ENCODE data around the gene DAP.
"Not testable (repeated sequence)": the region's sequence is repeated elsewhere in the genome, so short reads cannot be mapped to it uniquely, and the experiment has no call there.

Gene DAP

GRCh38 chr5:10734037-10734709 lies 26.9 kb downstream of the DAP start:
- DNase-seq (ENCODE audit: low read depth), result no peak

GRCh38 chr5:10733426-10733825 lies 27.6 kb downstream of the DAP start:
- no peak for DNase-seq (ENCODE audit: low read depth)

- DNase-seq (ENCODE audit: low read depth), result no peak
Observed at GRCh38 chr5:10731913-10732312, 29.1 kb downstream of the DAP start.

- DNase-seq (ENCODE audit: low read depth), result no peak
Observed at GRCh38 chr5:10730043-10730351, 31.0 kb downstream of the DAP start.

GRCh38 chr5:10729320-10730042 lies 31.6 kb downstream of the DAP start:
- no peak for DNase-seq (ENCODE audit: low read depth)

DNA sequence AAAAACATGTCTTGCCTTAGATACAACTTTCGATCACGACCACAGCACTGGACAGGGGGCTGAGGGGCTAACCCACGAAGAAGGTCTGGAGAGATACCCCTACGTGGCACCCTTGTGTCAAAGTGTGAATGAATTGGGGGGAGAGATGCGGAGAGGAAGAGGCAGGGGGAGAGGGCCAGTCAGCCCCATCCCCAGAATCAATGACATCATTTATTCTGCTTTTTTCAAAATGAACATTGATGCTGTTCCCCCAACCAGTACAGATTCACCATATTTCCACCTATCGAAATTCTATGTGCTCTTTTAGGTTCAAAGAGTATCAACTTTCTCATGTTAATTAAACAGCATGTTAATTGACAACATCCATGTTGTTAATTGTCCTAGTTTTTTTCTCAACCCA lies 32.4 kb downstream of the DAP start:
- DNase-seq (ENCODE audit: low read depth), result no peak

- DNase-seq (ENCODE audit: low read depth), result no peak
Observed at GRCh38 chr5:10727861-10728260, 33.2 kb downstream of the DAP start.

DNA sequence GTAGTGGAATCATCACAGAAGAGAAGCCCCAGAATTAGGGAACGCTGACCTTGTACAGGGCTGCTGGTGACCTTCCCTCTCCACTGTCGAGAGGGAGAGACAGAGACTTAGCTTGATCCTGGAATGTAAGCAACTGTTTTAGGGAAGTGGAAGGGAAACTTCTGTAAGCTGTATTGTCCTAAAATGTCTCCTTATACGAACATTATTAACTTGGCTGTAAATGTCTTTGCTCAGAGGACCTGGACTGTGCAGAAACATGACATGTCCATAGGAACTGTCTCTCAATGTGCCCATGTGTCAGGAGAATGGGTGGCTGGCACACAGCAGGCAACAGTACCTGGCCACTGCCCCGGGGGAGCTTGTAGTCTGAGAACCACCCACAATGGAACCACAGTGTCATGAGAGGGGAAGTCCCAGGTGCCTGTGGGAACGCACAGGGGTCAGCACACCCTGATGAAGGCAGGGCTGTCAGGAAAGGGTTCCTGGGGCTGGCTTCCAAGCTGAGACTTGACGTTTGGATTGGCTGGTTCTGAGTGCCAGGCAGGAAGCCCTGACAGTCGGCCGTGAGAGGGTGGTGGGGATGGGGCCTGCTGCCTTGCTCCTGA lies 34.0 kb downstream of the DAP start:
- no peak for DNase-seq (ENCODE audit: low read depth)

DNA sequence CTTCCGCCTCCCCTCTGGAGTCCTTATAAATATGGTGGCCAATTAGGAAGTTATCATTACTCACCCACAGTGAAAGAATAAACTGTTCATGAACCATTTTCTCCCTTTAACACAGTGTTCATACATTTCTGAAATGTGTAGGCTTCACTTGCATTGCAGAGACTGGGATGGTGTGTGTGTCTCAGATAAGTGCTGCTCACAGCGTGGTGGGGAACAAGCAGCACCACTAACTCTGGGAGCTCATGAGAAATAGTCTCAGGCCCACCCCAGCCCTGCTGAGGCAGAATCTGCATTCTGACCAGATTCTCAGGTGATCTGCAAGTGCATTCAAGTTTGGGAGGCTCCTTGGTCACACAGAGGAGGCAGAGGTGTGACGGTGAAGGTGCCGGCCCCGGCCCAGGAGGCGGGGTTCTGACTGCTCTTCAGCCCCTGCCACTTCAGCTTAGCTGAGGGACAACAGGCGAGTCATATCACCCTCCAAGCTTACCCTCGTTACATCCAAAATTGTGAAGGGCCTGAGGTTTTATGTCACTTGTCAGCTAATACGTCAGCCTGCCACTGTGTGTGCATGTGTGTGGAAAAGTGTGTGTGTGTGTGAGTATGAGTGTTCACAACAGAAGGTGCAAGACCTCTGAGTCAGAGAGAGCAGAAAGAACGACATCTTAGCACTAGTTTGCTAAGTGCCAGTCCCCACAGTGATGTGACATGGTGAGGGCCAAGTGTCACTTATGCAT lies 34.7 kb downstream of the DAP start:
- DNase-seq (ENCODE audit: low read depth), result no peak

DNA sequence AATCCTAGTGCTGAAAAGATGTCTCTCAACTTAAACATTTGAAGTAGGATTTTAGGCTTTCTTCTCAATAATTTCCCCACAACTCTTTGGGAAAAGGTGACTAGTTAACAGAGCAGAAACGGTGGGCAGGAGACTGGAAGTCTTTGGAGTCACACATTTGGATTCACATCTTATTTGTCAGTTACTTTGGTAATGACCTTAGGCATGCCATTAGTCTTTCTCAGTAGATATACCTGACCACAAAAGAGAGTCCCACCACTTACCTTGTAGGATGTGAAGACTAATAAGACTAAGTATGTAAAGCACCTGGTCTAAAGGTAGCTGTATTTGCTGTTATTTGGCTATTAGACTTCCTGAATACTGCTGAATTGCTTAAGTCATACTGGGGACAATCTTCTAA lies 35.4 kb downstream of the DAP start:
- no peak for DNase-seq (ENCODE audit: low read depth)

GRCh38 chr5:10724781-10725507 lies 36.1 kb downstream of the DAP start:
- DNase-seq (ENCODE audit: low read depth), result no peak

DNA sequence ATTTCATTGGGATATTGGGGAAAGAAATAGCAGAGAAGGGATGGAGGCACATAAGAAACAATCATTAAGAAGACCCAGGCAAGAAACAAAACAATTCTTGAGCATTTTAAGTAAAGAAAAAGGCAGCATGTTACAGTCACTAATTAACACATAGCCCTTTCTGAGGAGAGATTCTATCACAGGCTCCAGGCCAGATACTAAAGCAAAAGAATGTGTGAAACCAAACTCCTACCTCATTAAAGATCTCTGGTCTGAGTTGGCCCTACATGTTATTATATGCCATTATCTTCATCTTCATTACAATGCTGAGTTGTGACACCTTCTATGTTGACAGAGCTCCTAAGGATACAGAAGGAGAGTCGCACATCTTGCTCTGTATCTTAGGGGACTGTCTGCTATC lies 37.5 kb downstream of the DAP start:
- DNase-seq (ENCODE audit: low read depth), result no peak

- DNase-seq (ENCODE audit: low read depth), result not testable (repeated sequence)
Observed at GRCh38 chr5:10720766-10721165, 40.3 kb downstream of the DAP start.

DNA sequence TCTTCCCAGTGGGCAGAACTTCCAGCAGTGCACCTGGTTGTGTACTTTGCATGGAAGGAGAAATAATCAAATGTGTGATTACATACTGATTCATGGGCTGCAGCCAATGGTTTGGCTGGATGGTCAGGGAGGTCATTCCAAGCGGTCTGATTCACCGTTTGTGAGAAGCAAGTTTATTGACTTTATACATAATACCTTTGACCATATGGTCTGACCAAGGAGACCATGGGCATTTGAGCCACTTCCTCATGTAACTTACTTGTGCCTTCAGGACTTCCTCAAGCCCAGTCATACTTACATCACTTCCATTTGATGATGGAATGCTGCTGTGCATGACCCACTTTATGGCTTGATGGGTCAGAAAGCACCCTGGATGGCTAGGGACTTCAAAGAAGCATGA lies 41.1 kb downstream of the DAP start:
- no peak for DNase-seq (ENCODE audit: low read depth)

- not testable (repeated sequence) for DNase-seq (ENCODE audit: low read depth)
Observed at GRCh38 chr5:10718617-10719016, 42.4 kb downstream of the DAP start.

DNA sequence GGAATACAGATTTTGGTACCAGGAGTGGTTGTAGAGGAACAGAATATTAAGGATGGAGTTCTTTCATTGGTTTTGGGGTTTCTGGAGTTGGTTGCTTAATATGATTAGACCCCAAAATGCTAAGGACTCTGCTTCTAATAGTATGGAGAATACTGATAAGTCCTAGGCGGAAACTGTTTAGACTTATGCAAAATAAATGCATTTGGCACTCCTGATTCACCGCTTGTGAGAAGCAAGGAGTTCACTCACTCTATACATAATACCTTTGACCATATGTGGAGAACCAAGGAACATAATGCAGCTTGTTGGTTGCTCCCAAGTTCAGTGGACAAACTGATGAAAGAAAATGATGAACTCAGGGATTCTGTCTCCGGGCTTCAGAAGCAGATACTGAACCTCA lies 44.2 kb downstream of the DAP start:
- not testable (repeated sequence) for DNase-seq (ENCODE audit: low read depth)

DNA sequence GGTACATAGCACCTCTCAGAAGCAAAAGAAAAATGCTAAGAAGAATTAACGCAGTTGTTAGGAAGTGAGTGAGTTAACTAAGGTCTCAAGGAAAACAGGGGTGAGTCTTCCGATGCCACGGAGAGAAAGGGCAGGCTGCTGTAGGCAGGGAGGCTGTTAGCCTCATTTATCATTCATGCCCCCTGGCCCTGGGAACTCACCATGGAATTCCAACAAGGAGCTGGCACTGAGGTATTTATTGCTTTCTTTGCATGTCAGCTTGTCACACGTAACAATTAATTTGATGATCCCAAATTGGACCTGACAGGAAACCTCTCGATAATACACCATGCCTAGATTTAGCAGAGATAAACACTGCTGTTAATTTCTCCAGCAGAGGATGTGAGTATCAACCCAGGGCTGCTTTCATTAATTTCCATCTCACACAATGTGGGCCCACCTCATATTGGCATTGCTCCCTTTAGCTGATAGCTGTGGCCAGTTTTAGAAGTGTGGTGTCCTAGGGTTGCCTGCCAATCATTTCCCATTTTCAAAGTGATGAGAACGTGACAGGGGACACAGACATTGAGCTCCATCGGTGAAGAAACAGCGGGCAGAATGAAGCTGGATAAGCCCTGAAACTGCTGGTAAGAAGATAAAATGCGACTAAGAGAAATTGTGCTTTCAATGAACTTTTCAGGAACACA lies 45.3 kb downstream of the DAP start:
- DNase-seq (ENCODE audit: low read depth), result no peak

GRCh38 chr5:10712574-10713366 lies 48.3 kb downstream of the DAP start:
- no peak for DNase-seq (ENCODE audit: low read depth)

- DNase-seq (ENCODE audit: low read depth), result no peak
Observed at GRCh38 chr5:10711562-10711961, 49.5 kb downstream of the DAP start.

DNA sequence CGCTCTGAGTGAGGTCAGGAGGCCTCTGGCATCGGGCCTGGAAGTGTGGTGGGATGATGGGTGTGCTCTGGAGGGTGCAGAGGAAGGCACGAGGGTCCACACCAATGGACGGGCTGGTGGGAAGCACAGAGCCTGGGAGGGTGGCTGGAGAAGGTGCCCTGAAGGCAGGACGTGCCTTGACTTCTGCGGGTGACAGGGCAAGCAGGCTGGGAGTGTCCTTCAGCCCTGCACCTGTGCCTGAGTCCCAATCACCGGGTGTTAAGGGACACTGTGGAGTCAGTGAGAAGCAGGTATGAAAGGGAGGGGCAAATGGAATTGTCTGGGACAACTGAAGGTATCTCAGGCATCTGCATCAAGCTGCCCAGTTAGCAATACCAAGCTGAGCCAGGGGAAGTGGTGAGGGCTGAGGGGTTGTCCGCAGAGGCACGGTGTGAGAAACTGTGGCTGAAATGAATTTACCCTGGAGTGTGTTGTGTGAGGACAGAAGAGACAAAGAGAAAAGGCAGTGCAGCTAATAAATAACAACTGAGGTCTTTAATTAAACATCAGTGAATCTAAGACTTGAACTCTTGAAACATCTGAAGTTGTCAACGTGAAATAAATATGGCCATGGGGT lies 50.4 kb downstream of the DAP start:
- no peak for DNase-seq (ENCODE audit: low read depth)

Measured in T-helper 22 cell (primary cell).